GM12878 (cell line): ENCODE results near the gene NUB1. TPM values are rescaled to one million over a fixed set of nuclear protein-coding genes. Genes with fewer than 3 reads are reported as not detected.

Experiments used
- ATAC-seq: fragments of 200-7000 bp; cut with Tn5 transposase; 3 replicates; pipeline ENCODE4 v1.9.1; 2020; ENCODE audit warnings: mild to moderate bottlenecking, moderate library complexity
- BruUV-seq: library from RNA; stranded (reverse); fragments of 400-500 nt; replicated peaks from 2 replicates; lab custom pipeline; 2021; lab: Mats Ljungman, UMichigan
- CTCF ChIA-PET: fragments of 300-600 bp; sonication (Branson Sonifier 250); formaldehyde crosslinking; extraction: SDS; loops from one replicate; lab custom pipeline; 2021; ENCODE audit warnings: inconsistent platforms; lab: Yijun Ruan, JAX
- POLR2A ChIA-PET: fragments of 350-600 bp; formaldehyde crosslinking; extraction: SDS; loops from one replicate; lab custom pipeline; 2021; ENCODE audit warnings: inconsistent platforms; lab: Charles Lee
- RAD21 ChIA-PET: fragments of 300-600 bp; sonication (Branson Sonifier 250); formaldehyde crosslinking; loops from one replicate; lab custom pipeline; 2023; ENCODE audit warnings: antibody characterized with exemption; ENCODE audit not compliant: unreplicated experiment; lab: Charles Lee
- SMC1A ChIA-PET: fragments of 300-600 bp; sonication (Branson Sonifier 250); formaldehyde crosslinking; loops from one replicate; lab custom pipeline; 2023; ENCODE audit not compliant: unreplicated experiment, uncharacterized antibody; lab: Charles Lee
- DNase-seq: peaks from one replicate; pipeline ENCODE4 v3.0.0-alpha.2; 2011; ENCODE audit warnings: low read depth, low spot score
- FAIRE-seq: peaks from 3 replicates; lab custom pipeline; 2011; peaks lifted over from hg19 to GRCh38; lab: Jason Lieb, UNC
- H2AFZ ChIP-seq: 2 replicates; pipeline ENCODE4 v1.6.0; 2011; ENCODE audit warnings: low read depth, low read length, control low read depth; ENCODE audit not compliant: control insufficient read depth
- H3K27ac ChIP-seq: 2 replicates; pipeline ENCODE4 v1.5.1; 2011; ENCODE audit warnings: control low read depth; ENCODE audit not compliant: control insufficient read depth, insufficient read depth
- H3K27me3 ChIP-seq, 2 experiments: replicated peaks in 1 of 2; 2 replicates each; pipeline versions ENCODE4 v1.6.0 to v1.6.1; 2011; ENCODE audit warnings: low read length in 1 of 2; ENCODE audit not compliant: control insufficient read depth in 2 of 2, insufficient read depth in 2 of 2
- H3K36me3 ChIP-seq, 2 experiments: 2 replicates each; pipeline ENCODE4 v1.5.1; 2011; ENCODE audit warnings: low read length in 1 of 2; ENCODE audit not compliant: control insufficient read depth in 2 of 2, insufficient read depth in 2 of 2
- H3K4me1 ChIP-seq: 2 replicates; pipeline ENCODE4 v1.6.1; 2011; ENCODE audit warnings: mild to moderate bottlenecking, low read length, moderate library complexity, mixed read lengths; ENCODE audit not compliant: control insufficient read depth, insufficient read depth
- H3K4me2 ChIP-seq: 2 replicates; pipeline ENCODE4 v1.6.0; 2011; ENCODE audit warnings: control low read depth; ENCODE audit not compliant: control insufficient read depth, insufficient read depth
- H3K4me3 ChIP-seq: fragments of 200-600 bp; sonication (generic); 2 replicates; pipeline ENCODE4 v1.5.1; 2016
- H3K79me2 ChIP-seq: 2 replicates; pipeline ENCODE4 v1.6.0; 2011; ENCODE audit warnings: low read length; ENCODE audit not compliant: control insufficient read depth, insufficient read depth
- H3K9ac ChIP-seq: 2 replicates; pipeline ENCODE4 v1.8.0; 2011; ENCODE audit warnings: low read length, control low read depth, mixed read lengths; ENCODE audit not compliant: control insufficient read depth, insufficient read depth
- H3K9me3 ChIP-seq: replicated peaks from 3 replicates; pipeline ENCODE4 v1.5.1; 2011; ENCODE audit warnings: mild to moderate bottlenecking, low read length; ENCODE audit not compliant: control insufficient read depth, insufficient read depth
- H4K20me1 ChIP-seq: 2 replicates; pipeline ENCODE4 v1.6.0; 2011; ENCODE audit not compliant: control insufficient read depth, insufficient read depth
- ATF7 ChIP-seq: fragments of 450-650 bp; IDR thresholded peaks from 2 replicates; pipeline ENCODE4 v1.6.1; 2016; ENCODE audit warnings: low read depth, mild to moderate bottlenecking
- HCFC1 ChIP-seq: fragments of 150-350 bp; IDR thresholded peaks from 2 replicates; pipeline ENCODE4 v1.6.1; 2014; ENCODE audit warnings: low read length
- MTA2 ChIP-seq: fragments of 450-650 bp; IDR thresholded peaks from 2 replicates; pipeline ENCODE4 v1.6.1; 2016; ENCODE audit warnings: low read depth, mild to moderate bottlenecking, moderate library complexity
- RELB ChIP-seq: fragments of 450-650 bp; IDR thresholded peaks from 2 replicates; pipeline ENCODE4 v1.6.1; 2017; ENCODE audit warnings: low read depth, mild to moderate bottlenecking, moderate library complexity
- WGBS: methylation state at CpG from one replicate; pipeline ENCODE4 v1.1.6; 2016; ENCODE audit warnings: low lambda C conversion rate; ENCODE audit not compliant: insufficient replicate concordance, insufficient coverage; ENCODE audit errors: missing lambda C conversion rate; 5-methylcytosine and 5-hydroxymethylcytosine counted together
- in situ Hi-C: fragments of 300-500 bp; cut with MboI; formaldehyde crosslinking; loops from 9 replicates; pipeline ENCODE4 v1.14.3; 2018; ENCODE audit warnings: mixed read lengths
- intact Hi-C: fragments of 100-400 bp; cut with micrococcal nuclease; formaldehyde crosslinking; loops from one replicate; pipeline ENCODE4 v1.14.2; 2022; ENCODE audit not compliant: unreplicated experiment
- polyA plus RNA-seq, 11 experiments: library from polyadenylated mRNA; depleted of rRNA in 4 of 11; unstranded in 6 of 11; stranded (reverse) in 5 of 11; fragments of >200 nt; fragmentation: Nextera tagmentation in 4 of 11; fragmentation: Illumina TruSeq in 1 of 11; extraction: Ambion mirVana in 4 of 11; extraction: Trizol in 1 of 11; gene quantifications; 1 replicate in 1 of 11; 2 replicates in 10 of 11; pipeline versions ENCODE4 v1.2.1 to v1.2.3, GENCODE V29; 2011 to 2016; ENCODE audit warnings: inconsistent platforms in 2 of 11, missing spikeins in 2 of 11, low read depth in 1 of 11
- total RNA-seq, 4 experiments: library from RNA; depleted of rRNA in 3 of 4; stranded (reverse); fragments of >200 nt in 3 of 4; fragmentation: Illumina TruSeq in 1 of 4; extraction: Trizol in 1 of 4; gene quantifications; 2 replicates each; pipeline versions ENCODE4 v1.2.1 to v1.2.3, GENCODE V29; 2013 to 2021
- TF ChIP-seq, protein P1 (sequence below): IDR thresholded peaks from 2 replicates; pipeline ENCODE4 v1.6.1; 2011; ENCODE audit warnings: borderline replicate concordance, low read depth, mild to moderate bottlenecking, moderate library complexity, low read length; ENCODE audit not compliant: insufficient read depth, poor library complexity, severe bottlenecking

Gene NUB1
- total and polyA plus RNA-seq, 10 of the 15 experiments (the other 5 are each of a cell fraction or from before 2014, with no cell fraction given), result 24.1 to 102 (median 49.0) TPM

DNA sequence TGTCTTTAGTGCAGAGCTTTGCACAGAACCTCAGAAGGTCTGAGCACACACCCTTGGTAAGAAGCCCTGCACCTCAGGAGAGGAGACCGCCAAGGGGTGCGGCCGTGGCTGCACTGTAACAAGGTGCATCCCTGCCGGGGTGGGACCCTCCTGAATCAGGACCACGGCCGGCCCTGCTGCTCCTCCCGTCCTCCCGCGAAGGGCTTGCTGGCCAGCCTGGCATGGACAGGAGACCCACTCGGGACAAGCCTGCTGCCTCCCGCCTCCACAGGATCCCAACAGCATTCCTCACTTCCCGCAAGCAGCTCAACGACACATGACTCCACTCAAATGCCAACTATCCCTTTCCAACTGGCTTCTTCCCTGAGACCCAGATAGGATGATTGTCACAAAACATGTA is 55.4 kb downstream of the NUB1 start:
- Histone ChIP-seq H3K27me3 (no peaks in the 10 kb centered on the region; a peak in 1 of 4 replicates), H3K4me3 (no peak overlapping the region), H2AFZ (no peak overlapping the region), H3K36me3 (no peaks in the 10 kb centered on the region), H3K9me3 (no peaks in the 10 kb centered on the region; the same call in 2 of the 3 replicates), H3K4me2 (no peak overlapping the region), H3K79me2 (no peaks in the 10 kb centered on the region), H3K9ac (no peak overlapping the region), H4K20me1 (no peaks in the 10 kb centered on the region), H3K27ac (no peak overlapping the region), H3K4me1 (peaks cover 13% of the 10 kb centered on the region)
- BruUV-seq, result no TSS peak
- intact Hi-C loops (no loop called here), in situ Hi-C loops (no loop called here)
- no peak for FAIRE-seq
- RAD21 ChIA-PET, result no interaction called here
- WGBS, result 68% methylated on average over 13 of the region's 13 CpGs
- POLR2A ChIA-PET, result no interaction called here
- TF ChIP-seq RELB (no peak), HCFC1 (no peak), MTA2 (no peak)
- ATAC-seq, result no peak
- SMC1A ChIA-PET, result no interaction called here
- CTCF ChIA-PET, result no interaction called here
- no peak for DNase-seq

GRCh38 chr7:151398446-151399304 is 57.1 kb downstream of the NUB1 start:
- RAD21 ChIA-PET, result no interaction called here
- SMC1A ChIA-PET, result no interaction called here
- POLR2A ChIA-PET, result no interaction called here
- CTCF ChIA-PET, result interaction anchor here (1.5 to 1.7 kb wide), 2 partner anchors 235 to 359 kb away, joined by 3 to 4 read pairs; no protein-coding TSS in a partner anchor
- FAIRE-seq (no peak), ATAC-seq (no peak), DNase-seq (no peak)
- intact Hi-C loops, result no loop called here
- in situ Hi-C loops, result no loop called here
- H3K4me3 ChIP-seq, result no peak overlapping the region
- no peak overlapping the region for H3K4me2 ChIP-seq
- H3K4me1 ChIP-seq, result peaks cover 13% of the 10 kb centered on the region
- H3K9ac ChIP-seq, result no peak overlapping the region
- BruUV-seq, result no TSS peak
- H3K36me3 ChIP-seq, result no peaks in the 10 kb centered on the region
- no peak overlapping the region for H3K27ac ChIP-seq
- no peaks in the 10 kb centered on the region for H4K20me1 ChIP-seq
- WGBS, result 69% methylated on average over 19 of the region's 19 CpGs
- H2AFZ ChIP-seq, result no peak overlapping the region
- H3K9me3 ChIP-seq, result no peaks in the 10 kb centered on the region; the same call in 2 of the 3 replicates
- H3K79me2 ChIP-seq, result no peaks in the 10 kb centered on the region
- H3K27me3 ChIP-seq, result no peaks in the 10 kb centered on the region; a peak in 1 of 4 replicates
- TF ChIP-seq, protein P1, sequence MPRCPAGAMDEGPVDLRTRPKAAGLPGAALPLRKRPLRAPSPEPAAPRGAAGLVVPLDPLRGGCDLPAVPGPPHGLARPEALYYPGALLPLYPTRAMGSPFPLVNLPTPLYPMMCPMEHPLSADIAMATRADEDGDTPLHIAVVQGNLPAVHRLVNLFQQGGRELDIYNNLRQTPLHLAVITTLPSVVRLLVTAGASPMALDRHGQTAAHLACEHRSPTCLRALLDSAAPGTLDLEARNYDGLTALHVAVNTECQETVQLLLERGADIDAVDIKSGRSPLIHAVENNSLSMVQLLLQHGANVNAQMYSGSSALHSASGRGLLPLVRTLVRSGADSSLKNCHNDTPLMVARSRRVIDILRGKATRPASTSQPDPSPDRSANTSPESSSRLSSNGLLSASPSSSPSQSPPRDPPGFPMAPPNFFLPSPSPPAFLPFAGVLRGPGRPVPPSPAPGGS, result peak; percentile 25
- TF ChIP-seq ATF7, result no peak
